ENCODE measurements around the gene SST.
A peak's percentile ranks its signal among the peaks of the same experiment; 100 is the strongest.
"Not testable (repeated sequence)": the region's sequence is repeated elsewhere in the genome, so short reads cannot be mapped to it uniquely, and the experiment has no call there.

SST gene

DNA sequence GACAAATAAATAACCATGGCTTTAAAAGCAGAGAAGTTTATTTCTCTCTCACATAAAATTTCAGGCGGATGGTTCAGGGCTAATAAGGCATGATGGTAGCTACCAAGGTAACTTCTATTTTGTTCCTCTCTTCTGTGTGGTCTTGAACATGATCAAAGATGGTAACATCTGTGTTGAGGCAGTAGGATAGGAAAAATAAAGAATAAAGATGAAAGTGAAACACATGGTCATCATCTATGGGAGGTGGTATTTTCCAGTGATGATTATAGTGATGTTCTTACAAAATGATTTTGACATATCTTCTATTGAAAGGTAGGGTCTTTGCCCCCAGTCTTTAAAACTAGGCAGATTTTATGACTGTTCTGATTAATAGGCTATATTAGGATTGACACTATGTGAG, 14.2 kb upstream of the SST start:
- no peak for DNase-seq (ENCODE audit: low read depth in 2 of 2)

DNA sequence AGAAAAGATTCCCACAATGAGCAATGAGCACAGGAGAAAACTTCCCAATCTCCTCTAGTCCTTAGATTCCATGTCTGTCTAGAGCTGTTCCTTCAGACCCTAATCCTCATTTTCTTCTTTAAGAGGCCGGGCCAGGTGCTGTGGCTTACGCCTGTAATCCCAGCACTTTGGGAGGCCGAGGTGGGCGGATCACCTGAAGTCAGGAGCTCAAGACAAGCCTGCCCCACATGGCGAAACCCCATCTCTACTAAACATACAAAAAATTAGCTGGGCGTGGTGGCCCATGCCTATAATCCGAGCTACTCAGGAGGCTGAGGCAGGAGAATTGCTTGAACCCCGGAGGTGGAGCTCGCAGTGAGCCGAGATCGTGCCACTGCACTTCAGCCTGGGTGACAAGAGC, 11.6 kb upstream of the SST start:
- not testable (repeated sequence) for DNase-seq (ENCODE audit: low read depth in 2 of 2)

DNA sequence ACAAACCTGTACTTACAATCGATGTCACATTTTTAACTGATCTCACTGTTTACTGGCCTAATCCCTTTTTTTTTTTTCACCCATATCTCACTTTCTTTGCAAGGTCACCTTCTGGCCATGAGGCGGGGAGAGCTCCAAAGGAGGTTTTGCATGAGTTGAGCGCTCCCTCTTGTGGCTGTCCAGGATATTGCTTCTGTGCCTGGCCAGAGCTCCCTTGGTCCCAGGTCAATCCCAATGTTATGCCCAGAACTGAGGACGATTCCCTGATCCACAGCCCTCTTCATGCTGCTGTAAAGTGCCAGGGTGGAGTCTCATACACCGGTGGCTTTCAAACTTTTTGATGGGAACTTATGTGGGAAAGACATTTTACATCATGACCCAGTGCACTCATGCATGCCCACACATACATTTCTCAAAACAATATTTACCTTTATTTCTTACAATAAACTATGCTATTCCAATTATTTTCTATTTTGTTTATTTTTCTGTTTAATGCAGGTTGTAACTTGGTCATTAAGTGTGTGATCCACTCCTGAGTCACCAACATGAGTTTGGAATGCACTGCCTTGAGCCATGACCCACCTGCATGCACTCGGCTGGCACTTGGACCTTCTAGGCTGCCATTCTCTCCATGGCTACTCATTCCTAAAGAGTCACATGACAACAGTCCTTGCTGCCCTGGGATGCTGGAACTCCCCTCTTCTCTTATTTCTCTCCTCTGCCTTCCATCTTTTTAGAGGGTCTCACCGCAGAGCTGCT, 9.6 kb upstream of the SST start:
- peak; percentile 62 to 65 for DNase-seq (ENCODE audit: low read depth in 2 of 2)

DNA sequence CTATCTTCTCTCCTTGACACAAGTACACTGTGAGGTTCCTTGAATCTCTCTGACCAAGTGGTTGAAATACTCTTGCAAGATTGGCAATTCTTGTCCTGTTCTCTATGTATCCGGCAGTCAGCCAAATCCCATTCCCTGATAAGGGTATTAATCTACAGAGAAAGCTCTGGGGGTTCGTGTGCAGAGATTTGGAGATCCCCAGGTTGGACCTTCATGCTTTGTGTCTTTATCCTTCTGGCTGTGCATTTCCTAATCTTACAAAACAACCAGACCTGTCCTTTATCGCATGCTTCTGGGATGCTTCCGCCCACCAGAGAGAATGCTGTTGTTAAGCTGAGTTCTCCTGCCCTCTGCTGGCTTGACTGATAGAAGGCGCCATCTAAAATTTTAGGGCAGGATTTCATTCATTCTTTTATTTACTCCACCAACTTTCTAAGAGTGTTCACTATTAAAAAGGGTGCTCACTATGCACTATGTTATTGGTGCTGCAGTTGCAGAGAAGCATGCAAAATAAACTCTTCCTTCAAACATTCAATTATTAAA, 8.6 kb upstream of the SST start:
- DNase-seq (ENCODE audit: low read depth in 2 of 2): peak; percentile 8 to 23

DNA sequence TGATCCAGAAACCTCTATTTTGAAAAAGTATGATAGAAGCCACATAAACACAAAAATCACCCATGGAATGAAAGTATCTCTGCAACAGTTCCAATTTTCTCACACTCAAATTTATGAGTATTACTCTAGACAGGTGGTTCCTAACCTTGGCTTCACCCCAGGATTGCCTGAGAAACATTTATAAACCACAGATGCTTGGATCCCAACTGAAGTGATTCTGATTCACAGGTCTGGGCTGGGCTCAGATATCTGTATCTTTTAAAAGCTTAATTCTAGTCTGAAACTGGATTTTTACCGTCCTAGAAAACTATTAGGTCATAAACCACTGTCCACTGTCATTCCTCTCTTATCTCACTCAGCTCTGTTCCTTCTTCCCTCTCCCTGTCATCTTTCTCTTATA, 7.4 kb upstream of the SST start:
- DNase-seq (ENCODE audit: low read depth in 2 of 2): no peak

DNA sequence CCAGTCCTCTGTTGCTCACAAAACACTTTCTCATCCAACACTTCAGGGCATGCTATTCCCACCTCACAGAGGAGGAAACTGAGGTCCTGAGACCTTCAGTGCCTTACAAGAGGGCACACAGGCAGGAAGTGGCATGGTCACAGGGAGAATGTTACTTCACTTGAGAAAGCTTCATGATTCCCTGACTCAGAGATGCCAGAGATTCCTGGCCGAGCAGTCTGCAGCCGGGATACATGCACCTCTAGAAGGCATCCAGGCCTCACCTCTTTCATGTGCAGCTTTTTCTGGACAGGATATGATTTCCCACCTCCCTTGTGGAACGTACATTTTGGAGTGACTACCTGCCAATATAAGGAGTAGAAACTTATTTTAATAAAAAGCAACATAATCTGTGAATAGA, 2.8 kb upstream of the SST start:
- DNase-seq (ENCODE audit: low read depth in 2 of 2): no peak

DNA sequence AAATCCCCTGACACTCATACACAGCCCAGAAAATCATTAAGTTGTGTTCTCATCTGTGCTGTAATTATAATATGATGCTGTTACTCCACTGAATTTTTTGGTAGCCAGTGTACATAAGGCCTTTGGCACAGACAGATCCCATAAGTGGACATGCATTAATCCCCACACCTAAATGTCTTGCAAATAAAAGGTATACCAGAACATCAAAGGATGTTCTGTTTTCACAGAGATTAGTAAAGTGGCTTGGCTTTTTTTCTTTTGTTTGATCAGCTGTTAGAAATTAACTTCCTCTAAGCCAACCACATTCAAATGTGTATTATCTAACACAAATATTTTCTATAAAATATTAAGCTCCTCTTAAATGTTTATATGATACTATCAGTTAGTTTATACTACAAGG, 2.7 kb downstream of the SST start:
- DNase-seq (ENCODE audit: low read depth in 2 of 2): no peak

DNA sequence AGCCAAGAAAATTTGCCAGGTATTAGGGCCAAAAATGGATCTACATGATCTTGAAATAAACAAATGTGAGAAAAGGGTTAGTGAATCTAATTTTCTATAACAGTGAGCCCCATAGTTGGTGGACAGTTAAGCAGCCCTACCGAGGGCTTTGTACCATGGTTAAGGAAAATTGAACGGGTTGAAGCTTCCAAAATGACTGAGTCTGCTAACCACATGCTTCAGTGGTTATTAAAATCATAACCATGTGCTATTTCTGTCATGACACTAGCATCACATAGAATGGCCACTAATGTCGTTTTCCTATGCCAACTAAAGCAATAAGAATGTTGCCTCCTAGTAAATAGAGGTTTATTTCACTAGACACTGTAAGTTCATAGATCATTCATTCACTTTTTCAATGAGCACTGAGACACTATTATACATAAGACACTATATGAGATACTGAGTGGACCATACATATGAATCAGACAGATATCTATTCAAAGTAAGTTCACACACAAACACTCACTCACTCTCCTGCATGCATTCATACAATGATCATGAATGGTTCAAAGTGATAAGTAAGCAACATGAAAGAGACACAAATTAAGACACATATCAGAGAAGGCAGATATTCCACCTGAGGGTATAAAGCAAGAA, 4.3 kb downstream of the SST start:
- DNase-seq (ENCODE audit: low read depth in 2 of 2): no peak

DNA sequence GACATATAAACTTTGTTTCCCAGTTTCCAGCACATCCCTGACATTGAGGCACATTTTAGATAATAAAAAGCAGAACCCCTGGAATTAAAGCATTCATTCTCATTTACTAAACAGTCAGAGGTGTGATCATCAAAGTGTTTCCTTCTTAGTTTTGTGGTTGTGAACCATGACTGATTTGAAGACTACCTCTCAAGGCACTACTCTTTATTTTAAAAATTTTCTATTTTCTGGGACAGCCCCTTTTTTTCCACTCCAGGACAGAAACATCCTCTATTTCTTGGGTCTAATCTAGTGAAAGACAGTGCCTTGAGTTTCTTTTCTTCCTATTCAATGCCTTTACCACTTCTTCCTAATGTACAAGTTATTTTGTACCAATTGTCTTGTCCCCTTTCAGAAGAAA, 5.2 kb downstream of the SST start:
- no peak for DNase-seq (ENCODE audit: low read depth in 2 of 2)

DNA sequence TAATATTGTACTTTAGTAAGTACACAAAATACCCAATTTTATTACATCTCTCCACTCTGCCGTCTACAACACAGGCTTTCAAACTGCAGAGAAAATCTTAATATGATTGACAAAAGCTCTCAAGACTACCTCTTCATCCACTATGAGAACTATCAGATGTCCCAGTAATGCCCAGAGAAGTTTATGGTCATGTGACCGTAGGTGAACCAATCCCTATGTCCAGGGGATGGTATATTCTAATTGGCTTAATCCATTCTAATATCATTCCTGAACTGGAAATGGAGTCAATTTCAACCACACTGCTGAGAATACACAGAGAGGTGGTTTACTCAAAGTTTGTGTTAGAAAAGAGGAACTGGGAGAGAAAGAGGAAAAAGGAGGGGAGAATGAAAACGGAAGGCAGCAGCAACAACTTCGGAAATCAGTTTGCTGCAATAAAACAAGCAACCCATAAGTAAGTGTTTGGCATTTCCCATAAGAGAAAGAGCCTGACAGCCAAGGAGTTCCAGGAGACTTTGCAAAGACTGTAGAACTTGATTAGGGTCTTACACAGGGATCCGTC, 7.3 kb downstream of the SST start:
- DNase-seq (ENCODE audit: low read depth in 2 of 2): no peak

DNA sequence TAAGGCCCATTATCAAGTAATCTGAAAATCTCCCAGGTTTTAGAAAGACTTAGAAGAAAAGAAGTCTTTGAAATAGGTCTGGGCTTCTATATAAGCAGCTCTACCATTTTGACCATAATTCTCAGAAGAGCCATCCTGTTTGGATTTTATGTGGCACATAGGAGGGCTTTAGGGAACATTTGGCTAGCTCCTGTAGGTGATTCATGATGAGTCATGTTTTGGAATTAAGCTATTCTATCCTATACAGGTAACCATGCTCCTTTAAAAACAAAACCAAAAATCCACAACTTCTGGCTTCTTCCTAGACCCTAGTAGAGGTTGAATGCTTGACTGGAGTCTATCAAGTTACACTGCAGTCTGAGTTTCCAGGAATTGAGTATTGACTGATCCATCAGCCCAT, 8.9 kb downstream of the SST start:
- DNase-seq (ENCODE audit: low read depth in 2 of 2): no peak

DNA sequence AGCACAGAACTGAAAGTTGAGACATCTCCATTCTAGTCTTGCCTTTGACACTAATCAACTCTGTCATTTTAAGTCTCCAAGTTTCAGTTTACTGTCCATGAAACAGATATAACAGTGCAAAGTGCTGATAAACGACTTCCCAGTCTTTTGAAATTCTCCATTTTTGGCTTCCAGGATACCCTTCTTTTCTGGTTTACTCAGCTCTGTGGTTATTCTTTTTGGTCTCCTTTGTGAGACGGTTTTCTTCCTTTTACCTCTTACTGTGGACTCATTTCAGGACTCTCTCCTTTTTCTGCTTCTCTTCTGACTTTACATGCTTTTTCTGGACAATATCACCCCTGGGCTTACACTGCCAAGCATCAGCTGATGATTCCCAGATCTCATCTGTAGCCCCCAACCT, 18.9 kb downstream of the SST start:
- DNase-seq (ENCODE audit: low read depth in 2 of 2): no peak

DNA sequence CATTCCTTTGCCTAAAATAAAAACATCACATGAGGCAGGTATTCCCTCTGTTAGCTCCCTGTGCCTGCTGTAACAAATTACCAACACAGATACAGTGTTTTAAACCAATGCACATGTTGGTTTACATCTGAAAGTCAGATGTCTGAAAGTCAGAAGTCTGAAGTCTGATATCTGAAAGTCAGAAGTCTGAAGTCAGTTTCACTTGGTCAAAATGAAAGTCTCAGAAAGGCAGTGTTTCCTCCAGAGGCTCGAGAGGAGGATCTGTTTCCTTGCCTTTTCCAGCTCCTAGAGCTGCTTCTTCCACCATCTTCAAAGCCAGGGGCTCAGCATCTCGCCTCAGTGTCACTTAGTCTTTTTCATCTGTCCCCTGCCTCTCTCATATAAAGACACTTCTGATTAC, 22.0 kb downstream of the SST start:
- no peak for DNase-seq (ENCODE audit: low read depth in 2 of 2)

DNA sequence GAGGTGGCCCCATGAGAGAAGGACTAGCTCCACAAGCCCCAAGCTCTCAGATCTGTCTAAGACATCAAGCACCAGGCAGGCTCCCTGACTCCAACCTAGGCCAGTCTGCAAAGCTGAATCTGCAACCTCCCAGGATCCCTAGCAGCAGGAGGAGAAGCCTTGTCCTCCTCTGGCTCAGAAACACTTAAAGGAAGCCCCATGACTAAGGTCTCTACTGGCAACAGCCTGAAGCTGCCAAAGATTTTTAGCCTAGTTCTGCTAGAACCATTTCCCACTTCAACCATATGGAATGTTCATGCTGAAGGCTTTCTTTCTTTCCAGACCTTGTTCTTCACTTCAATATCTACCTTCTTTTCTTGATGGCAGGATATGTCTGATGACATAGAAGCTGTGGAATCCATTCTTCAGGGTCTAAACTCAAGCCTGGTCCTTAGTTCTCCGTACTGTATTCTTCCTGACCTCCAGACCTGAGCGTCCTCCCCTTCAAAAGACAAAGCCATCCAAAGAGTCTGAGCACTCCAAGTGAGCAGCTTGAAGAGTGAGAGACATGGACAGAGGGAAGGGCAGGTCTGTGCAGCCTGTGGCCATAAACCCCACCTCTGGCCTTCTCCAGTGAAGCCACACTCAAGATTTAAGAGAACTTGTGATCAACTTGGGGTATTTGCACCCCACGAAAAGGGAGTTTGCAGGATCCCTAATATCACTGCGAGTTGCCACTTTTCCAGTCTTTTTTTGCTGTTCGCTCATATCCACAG, 23.1 kb downstream of the SST start:
- no peak for DNase-seq (ENCODE audit: low read depth in 2 of 2)

DNA sequence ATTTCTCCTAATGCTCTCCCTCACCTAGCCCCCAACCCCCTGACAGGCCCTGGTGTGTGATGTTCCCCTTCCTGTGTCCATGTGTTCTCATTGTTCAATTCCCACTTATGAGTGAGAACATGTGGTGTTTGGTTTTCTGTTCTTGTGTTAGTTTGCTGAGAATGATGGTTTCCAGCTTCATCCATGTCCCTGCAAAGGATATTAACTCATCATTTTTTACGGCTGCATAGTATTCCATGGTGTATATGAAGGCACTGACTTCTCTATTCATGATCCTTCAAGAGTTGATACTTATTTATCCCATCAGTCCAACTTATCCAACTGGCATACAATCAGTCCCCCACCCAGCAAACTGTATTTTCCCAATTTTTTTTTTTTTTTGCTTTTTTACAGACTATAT, 24.8 kb downstream of the SST start:
- not testable (repeated sequence) for DNase-seq (ENCODE audit: low read depth in 2 of 2)

DNA sequence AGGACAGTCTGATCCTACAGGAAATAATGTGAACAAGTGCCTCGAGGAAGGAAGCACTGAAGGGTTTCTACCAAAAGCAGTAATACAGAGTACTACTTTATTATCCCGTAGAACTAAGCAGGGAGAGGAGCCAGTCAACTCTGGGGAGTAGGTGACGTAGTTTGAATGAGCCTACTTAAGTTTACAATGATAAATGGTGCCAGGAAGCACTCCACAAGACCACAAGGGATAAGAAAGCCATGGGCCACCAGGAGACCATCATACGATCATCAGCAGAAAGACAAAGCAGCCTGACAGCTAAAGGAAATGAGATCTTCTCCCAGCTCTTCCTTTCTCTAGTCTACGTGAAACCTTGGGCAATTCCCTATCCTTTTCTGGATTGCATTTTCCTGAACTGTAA, 27.3 kb downstream of the SST start:
- DNase-seq (ENCODE audit: low read depth in 2 of 2): no peak

DNA sequence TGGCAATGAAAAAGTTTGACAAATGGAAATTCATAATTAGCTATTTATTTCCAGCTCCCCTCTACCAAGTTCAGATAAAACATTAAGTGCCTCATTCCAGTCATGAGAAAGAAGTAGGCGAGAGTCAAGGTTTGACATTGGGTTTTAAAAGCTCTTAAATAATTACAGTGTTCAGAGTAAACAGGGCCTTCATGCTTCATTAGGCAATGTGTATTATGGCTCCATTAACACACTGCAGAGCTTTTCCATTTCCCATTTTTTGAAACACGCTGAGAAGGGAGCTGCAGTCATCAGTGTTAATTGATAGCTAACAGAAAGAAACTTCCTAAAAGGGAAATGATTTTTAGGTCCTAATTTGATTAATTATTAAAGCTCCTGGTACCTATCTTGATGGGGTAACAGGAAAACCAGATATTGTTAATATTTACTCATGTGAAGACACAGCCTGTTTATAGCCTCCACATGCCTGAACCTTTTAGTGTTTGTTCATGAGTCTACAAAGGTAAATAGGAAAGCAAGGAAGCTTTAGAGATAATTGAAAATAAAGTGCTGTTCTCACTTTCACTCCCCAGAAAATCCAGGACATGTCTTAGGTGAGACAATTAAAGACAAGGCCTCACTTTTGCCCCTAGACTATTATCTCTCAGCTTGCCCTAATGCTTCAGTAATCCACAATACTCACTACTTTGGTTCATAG, 28.7 kb downstream of the SST start:
- no peak for DNase-seq (ENCODE audit: low read depth in 2 of 2)

DNA sequence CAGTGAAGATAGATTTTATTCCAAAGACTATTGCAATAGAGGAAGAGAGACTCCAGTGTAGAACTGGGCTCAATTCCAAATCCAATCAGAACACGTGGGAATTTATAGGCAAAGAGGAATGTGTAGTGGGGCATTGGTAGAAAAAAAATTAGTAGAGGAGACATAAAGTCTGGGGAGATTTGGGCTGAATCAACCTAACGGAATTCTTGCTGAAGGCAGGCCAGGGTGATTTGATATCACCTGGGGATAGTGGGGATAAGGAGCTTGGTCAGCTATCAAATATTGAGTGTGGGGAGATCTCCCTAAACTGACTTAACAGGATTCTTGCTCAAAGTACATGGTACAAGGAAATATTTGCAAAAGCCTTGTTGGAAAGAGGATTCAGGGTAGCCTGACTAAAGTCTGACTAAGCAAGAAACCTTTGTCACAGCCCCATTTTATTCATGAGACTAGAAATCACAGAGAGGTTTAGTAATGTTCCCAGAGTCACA, 29.6 kb downstream of the SST start:
- DNase-seq (ENCODE audit: low read depth in 2 of 2): no peak

DNA sequence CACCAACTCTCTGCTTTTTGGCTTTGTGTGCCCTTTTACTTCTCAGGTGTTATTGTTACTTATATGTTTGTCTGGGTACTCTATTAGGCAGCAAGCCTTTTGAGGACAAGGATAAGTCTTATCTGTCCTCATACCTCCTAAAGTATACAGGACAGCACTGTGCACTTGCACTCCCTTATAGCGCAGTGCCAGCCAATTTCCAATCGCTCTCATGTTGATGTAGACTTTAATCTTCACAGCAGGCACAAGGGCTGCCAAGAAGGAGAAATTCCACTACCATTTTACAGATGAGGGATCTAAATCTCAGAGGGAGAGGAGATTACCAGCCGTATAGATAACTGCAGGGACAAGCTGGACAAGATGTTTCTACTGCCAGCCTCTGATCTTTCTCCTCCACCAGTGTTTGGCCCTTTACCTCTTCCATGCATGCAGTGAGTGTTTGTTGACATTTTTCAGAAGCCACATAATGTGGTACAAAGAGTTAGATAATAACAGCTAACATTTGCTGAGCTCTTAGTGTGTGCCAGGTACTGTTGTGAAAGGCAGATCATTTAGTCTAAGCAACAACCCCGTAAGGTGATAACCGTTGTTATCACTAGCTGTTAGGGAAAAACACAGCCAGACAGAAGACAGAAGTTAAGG, 30.1 kb downstream of the SST start:
- DNase-seq (ENCODE audit: low read depth in 2 of 2): no peak

DNA sequence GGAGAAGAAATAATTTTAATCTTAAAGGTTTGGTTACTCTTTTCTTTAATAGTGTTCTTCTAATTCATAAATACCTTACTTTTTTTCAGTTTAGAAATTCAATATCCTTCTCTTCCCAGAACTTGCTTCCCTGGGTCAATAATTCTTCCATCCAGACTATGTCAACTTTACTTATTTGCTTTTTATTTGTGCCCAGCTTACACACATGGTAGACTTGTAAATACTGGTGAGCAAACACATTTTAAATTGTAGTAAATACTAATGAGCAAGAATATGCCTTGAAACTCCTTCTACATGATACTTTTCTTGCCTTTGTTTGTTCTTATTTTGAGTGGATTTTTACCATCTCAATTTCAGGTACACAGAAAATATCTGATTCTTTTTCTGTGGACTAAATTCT, 33.7 kb downstream of the SST start:
- no peak for DNase-seq (ENCODE audit: low read depth in 2 of 2)

DNA sequence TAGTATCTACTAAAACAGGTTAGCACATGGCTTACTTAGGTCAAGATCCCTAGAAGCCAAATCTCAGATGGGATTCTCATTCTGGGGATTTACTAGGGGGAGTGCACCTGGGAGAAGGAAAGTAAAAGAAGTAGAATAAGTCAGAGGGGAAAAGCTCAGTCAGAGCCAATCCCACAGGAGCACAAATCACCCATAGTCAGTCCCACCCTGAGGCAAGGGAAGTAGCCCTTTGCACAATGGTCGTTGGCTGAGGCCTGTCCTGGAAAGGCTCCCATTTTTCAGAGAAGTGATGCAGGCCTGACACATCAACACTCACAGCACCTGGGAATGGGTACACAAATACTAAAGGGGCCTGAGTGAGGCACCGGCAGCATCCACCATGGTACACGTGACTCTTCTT, 39.8 kb downstream of the SST start:
- DNase-seq (ENCODE audit: low read depth in 2 of 2): no peak
